Neural cell (in vitro differentiated cells): ENCODE results near the gene NUCB1. TPM values are rescaled to one million over a fixed set of nuclear protein-coding genes. Genes with fewer than 3 reads are reported as not detected.

ENCODE experiments used
- H2AFZ ChIP-seq: fragments of 200-600, 300-800 bp; sonication (generic), shearing (Covaris generic); 2 replicates; pipeline ENCODE4 v1.6.0; 2014; ENCODE audit warnings: low read depth, mild to moderate bottlenecking, antibody characterized with exemption, low read length, moderate library complexity
- H3F3A ChIP-seq: fragments of 200-600 bp; shearing (Covaris generic); 2 replicates; pipeline ENCODE4 v1.6.1; 2016; ENCODE audit warnings: mild to moderate bottlenecking, moderate library complexity, mixed read lengths, antibody characterized with exemption, low read length; ENCODE audit not compliant: insufficient read depth, poor library complexity, severe bottlenecking
- H3K27ac ChIP-seq: fragments of 200-600, 300-800 bp; sonication (generic), shearing (Covaris generic); 2 replicates; pipeline ENCODE4 v1.5.1; 2014; ENCODE audit warnings: mild to moderate bottlenecking, low read length, moderate library complexity
- H3K27me3 ChIP-seq: fragments of 300-800, 200-600 bp; sonication (generic), shearing (Covaris generic); 2 replicates; pipeline ENCODE4 v1.6.0; 2014; ENCODE audit warnings: mild to moderate bottlenecking, low read depth, low read length, moderate library complexity; ENCODE audit not compliant: insufficient read depth
- H3K36me3 ChIP-seq: fragments of 300-800, 200-600 bp; sonication (generic), shearing (Covaris generic); 2 replicates; pipeline ENCODE4 v1.5.1; 2014; ENCODE audit warnings: mild to moderate bottlenecking, antibody characterized with exemption, low read length, moderate library complexity; ENCODE audit not compliant: insufficient read depth
- H3K4me2 ChIP-seq: fragments of 300-800, 200-600 bp; sonication (generic), shearing (Covaris generic); 2 replicates; pipeline ENCODE4 v1.6.0; 2014; ENCODE audit warnings: mild to moderate bottlenecking, low read length
- H3K4me3 ChIP-seq: fragments of 300-800, 200-600 bp; sonication (generic), shearing (Covaris generic); 2 replicates; pipeline ENCODE4 v1.5.1; 2014; ENCODE audit warnings: mild to moderate bottlenecking, low read length, moderate library complexity
- H3K79me2 ChIP-seq: fragments of 200-600 bp; shearing (Covaris generic); replicated peaks from 2 replicates; pipeline ENCODE4 v1.6.0; 2014; ENCODE audit warnings: mild to moderate bottlenecking, low read length, moderate library complexity; ENCODE audit not compliant: insufficient read depth
- H3K9ac ChIP-seq: fragments of 300-800, 200-600 bp; sonication (generic), shearing (Covaris generic); 2 replicates; pipeline ENCODE4 v1.6.1; 2016; ENCODE audit warnings: mild to moderate bottlenecking, low read length, mixed read lengths
- H3K9me2 ChIP-seq: fragments of 200-600 bp; shearing (Covaris generic); 2 replicates; pipeline ENCODE4 v1.6.1; 2016; ENCODE audit warnings: mild to moderate bottlenecking, low read length, mixed read lengths; ENCODE audit not compliant: insufficient read depth
- H3K9me3 ChIP-seq: fragments of 200-600, 300-800 bp; sonication (generic), shearing (Covaris generic); 2 replicates; pipeline ENCODE4 v1.6.1; 2016; ENCODE audit warnings: mild to moderate bottlenecking, mixed run types, low read length, moderate library complexity, mixed read lengths
- H4K20me1 ChIP-seq: fragments of 200-600 bp; shearing (Covaris generic); 2 replicates; pipeline ENCODE4 v1.6.1; 2016; ENCODE audit warnings: mild to moderate bottlenecking, mixed run types; ENCODE audit not compliant: insufficient read depth
- CTCF ChIP-seq: fragments of 450-650 bp; IDR thresholded peaks from 2 replicates; pipeline ENCODE4 v1.5.1; 2014; ENCODE audit warnings: antibody characterized with exemption, mild to moderate bottlenecking, moderate library complexity; ENCODE audit not compliant: poor library complexity, severe bottlenecking
- EP300 ChIP-seq: fragments of 450-650 bp; conservative IDR thresholded peaks from 2 replicates; pipeline ENCODE4 v1.6.1; 2014; ENCODE audit warnings: antibody characterized with exemption, mild to moderate bottlenecking, moderate library complexity; ENCODE audit not compliant: poor library complexity, severe bottlenecking
- EZH2 ChIP-seq: fragments of 200-600, 300-800 bp; shearing (Covaris generic), sonication (generic); IDR thresholded peaks from 2 replicates; pipeline ENCODE4 v1.6.1; 2014; ENCODE audit warnings: antibody characterized with exemption, low read length, borderline replicate concordance, mild to moderate bottlenecking; ENCODE audit not compliant: insufficient read depth, poor library complexity, severe bottlenecking
- MXI1 ChIP-seq: fragments of 450-650 bp; conservative IDR thresholded peaks from 2 replicates; pipeline ENCODE4 v1.6.1; 2014; ENCODE audit warnings: antibody characterized with exemption, mild to moderate bottlenecking; ENCODE audit not compliant: poor library complexity, severe bottlenecking
- POLR2AphosphoS5 ChIP-seq: IDR thresholded peaks from 2 replicates; pipeline ENCODE4 v1.6.1; 2012
- RAD21 ChIP-seq: fragments of 450-650 bp; conservative IDR thresholded peaks from 2 replicates; pipeline ENCODE4 v1.6.1; 2014; ENCODE audit warnings: antibody characterized with exemption, mild to moderate bottlenecking, moderate library complexity
- REST ChIP-seq: IDR thresholded peaks from 2 replicates; pipeline ENCODE4 v1.6.1; 2012; ENCODE audit warnings: borderline replicate concordance
- SMC3 ChIP-seq: fragments of 450-650 bp; conservative IDR thresholded peaks from 2 replicates; pipeline ENCODE4 v1.6.1; 2014; ENCODE audit warnings: antibody characterized with exemption, mild to moderate bottlenecking, moderate library complexity; ENCODE audit not compliant: poor library complexity
- TAF1 ChIP-seq: IDR thresholded peaks from 2 replicates; pipeline ENCODE4 v1.6.1; 2012; ENCODE audit warnings: low read depth
- polyA plus RNA-seq: library from polyadenylated mRNA; depleted of rRNA; stranded (reverse); fragments of >200 nt; gene quantifications from 2 replicates; pipeline ENCODE4 v1.2.3, GENCODE V29; 2014

The NUCB1 gene
- polyA plus RNA-seq, 1 donor from 2014 or later: 80.0 TPM

GRCh38 chr19:48969276-48970138 lies 69.4 kb downstream of the NUCB1 start:
- Histone ChIP-seq H3K9me2 (no peaks in the 10 kb centered on the region), H3K9me3 (no peaks in the 10 kb centered on the region), H3K4me3 (no peak overlapping the region), H3K79me2 (peaks cover 6% of the 10 kb centered on the region), H3F3A (no peaks in the 10 kb centered on the region), H3K9ac (no peak overlapping the region), H3K27ac (no peak overlapping the region), H3K27me3 (no peaks in the 10 kb centered on the region), H2AFZ (no peak overlapping the region), H4K20me1 (no peaks in the 10 kb centered on the region), H3K4me2 (no peak overlapping the region), H3K36me3 (peaks cover 5% of the 10 kb centered on the region)
- TF ChIP-seq REST (no peak), CTCF (no peak), MXI1 (no peak), EP300 (no peak), POLR2AphosphoS5 (no peak), RAD21 (no peak), EZH2 (no peak), TAF1 (no peak), SMC3 (no peak)

GRCh38 chr19:48970139-48970766 lies 70.1 kb downstream of the NUCB1 start:
- no peak overlapping the region for H3K4me3 ChIP-seq
- H3K4me2 ChIP-seq: no peak overlapping the region
- peaks cover 5% of the 10 kb centered on the region for H3K36me3 ChIP-seq
- no peaks in the 10 kb centered on the region for H3F3A ChIP-seq
- TF ChIP-seq SMC3 (no peak), MXI1 (no peak), POLR2AphosphoS5 (no peak), EZH2 (no peak), REST (no peak), TAF1 (no peak), RAD21 (no peak), CTCF (no peak), EP300 (no peak)
- no peaks in the 10 kb centered on the region for H4K20me1 ChIP-seq
- H3K27me3 ChIP-seq: no peaks in the 10 kb centered on the region
- H3K27ac ChIP-seq: no peak overlapping the region
- no peak overlapping the region for H3K9ac ChIP-seq
- H3K79me2 ChIP-seq: peaks cover 6% of the 10 kb centered on the region
- H2AFZ ChIP-seq: no peak overlapping the region
- no peaks in the 10 kb centered on the region for H3K9me3 ChIP-seq
- no peaks in the 10 kb centered on the region for H3K9me2 ChIP-seq
